UCSD-AML1 (cell line): ENCODE results near the gene GLTP.
"Not testable (repeated sequence)": the region's sequence is repeated elsewhere in the genome, so short reads cannot be mapped to it uniquely, and the experiment has no call there.

Experiments used
- DNase-seq: peaks from one replicate; lab custom pipeline; 2025; ENCODE audit not compliant: unreplicated experiment; lab: John Stamatoyannopoulos, UW

The GLTP gene

DNA sequence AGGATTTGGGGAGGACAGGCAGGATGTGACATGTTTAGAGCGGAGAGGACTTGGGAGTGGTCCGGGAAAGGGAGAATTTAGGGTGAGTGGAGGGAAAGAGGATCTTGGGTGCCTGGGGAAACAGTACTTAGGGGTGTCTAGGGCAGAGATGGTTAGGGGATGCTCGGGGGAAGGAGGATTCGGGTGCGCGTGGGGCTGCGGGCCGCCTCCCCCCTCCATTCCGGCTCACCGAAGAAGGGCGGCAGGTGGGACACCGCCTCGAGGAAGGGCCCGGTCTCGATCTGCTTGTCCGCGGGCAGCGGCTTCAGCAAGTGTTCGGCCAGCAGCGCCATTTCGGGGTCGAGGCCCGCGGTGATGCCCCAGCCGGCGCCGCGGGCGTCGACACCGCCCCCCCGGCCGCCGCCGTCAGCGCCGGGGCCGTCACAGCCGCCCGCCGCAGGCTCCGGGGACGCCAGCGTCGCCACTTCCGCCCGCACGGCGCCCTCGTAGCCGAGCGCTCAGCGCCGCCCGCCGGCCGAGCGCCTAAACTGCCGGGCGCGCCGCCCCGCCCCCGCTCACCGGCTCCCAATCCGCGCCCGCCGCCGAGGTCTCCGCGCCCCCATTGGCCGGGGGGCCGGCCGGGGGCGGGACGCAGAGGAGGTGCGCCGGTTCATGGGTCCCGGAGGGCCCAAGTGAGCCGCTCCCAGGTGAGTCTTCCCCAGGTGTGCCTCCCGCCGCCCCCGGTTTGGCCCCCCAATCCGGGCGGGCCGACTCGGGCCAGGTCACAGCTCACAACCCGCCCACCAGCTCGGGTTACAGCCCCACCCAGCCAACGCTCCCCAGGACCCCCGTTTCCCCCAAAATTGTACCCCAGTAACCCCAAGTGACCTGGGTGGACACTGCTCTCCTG, at the start of gene GLTP:
Gene GLTP (minus strand): TSS at position 499 of the 889 bp plus-strand sequence. CDS start 167 bp downstream, at position 332.
- DNase-seq: peak; percentile 94

- not testable (repeated sequence) for DNase-seq
These were observed 49.0 kb upstream of the GLTP start for GRCh38 chr12:109929326-109929725.

DNA sequence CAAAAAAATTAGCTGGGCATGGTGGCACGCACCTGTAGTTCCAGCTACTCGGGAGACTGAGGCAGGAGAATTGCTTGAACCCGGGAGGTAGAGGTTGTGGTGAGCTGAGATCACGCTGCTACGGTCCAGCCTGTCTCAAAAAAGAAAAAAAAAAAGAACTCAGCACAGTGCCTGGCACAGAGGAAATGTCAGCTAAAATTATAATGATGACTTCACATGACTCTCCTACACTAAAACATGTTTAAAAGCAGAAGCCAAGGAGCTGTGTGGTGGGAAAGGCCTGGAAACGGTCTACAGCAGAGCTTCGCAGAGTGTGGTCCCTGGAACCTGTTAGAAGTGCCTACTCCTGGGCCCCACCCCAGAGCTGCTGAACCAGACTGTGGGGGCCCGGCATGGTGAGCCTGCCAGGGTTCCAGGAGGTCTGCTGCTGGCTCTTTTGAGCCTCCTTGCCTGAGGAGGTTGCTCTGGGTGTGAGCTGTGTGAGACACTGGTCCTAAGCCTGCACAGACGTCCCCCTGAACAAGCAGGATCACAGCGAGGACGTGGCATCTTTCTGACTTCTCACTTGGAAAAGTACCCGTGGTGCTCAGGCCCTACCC, 47.8 kb upstream of the GLTP start:
- DNase-seq: no peak

DNA sequence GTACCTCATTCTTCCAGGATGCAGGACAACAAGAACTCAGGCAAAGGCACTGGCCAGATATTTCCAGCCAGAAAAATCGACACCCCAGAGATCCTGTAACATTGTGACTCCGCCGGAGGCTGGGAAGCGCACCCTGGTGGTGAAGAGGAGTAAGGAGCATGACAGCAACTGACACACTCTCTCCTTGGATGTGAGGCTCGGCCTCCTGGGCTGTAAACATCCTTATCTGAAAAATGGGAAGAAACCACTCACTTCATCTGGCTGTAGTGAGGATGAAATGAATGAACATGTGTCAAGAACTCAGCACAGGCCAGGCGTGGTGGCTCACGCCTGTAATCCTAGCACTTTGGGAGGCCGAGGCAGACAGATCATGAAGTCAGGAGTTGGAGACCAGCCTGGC, 47.3 kb upstream of the GLTP start:
- DNase-seq: peak; percentile 19

- DNase-seq: no peak
These were observed 46.3 kb upstream of the GLTP start for GRCh38 chr12:109926488-109927210.

DNA sequence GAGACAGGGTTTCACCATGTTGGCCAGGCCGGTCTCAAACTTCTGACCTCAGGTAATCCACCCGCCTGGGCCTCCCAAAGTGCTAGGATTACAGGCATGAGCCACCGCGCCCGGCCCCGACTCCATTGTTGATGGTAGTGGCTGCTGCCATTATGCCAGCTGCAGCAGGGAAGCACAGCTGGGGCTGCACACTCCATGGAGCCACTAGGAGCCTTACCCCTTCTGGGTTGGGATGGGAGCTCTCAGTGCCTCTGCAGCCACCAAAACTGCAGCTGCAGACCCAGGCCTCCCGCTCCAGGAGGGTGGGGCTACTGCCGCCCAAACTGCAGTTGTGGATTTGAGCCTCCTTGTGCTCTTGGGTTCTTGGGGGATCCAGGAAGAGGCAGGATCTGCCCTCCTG, 45.7 kb upstream of the GLTP start:
- DNase-seq: no peak

DNA sequence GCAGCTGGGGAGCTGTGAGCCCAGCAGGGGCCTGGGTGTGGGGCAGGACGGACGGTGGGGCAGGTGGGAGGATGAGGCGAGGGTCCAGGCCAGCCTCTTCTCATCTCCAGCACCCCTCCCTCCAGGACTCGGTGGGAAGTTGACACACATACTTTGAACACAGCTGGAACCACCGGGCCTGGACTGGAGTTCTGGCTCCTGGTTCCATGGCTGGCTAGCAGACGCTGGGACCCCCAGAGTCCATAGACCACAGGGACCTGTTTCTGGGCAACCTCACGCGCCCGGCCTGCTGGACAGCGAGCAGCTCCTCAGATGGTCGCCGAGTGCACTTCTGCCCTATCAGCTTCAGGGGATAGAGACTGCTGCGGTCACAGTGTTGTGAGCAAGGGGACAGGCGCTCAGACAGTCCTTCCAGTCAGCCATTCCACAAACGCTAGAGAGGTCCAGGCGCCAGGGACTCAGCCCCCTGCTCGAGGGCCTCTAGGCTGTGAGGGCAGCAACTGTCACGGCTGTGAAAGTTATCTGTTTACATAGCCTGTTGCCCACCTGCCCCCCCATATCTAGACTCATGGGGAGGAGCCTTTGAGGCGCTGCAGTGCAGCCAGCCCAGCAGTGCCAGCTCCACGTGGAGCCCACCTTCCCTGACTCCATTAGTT, 45.0 kb upstream of the GLTP start:
- DNase-seq: no peak

GRCh38 chr12:109923481-109924245, 43.3 kb upstream of the GLTP start:
- no peak for DNase-seq

- DNase-seq: no peak
These were observed 42.7 kb upstream of the GLTP start for GRCh38 chr12:109923038-109923437.

DNA sequence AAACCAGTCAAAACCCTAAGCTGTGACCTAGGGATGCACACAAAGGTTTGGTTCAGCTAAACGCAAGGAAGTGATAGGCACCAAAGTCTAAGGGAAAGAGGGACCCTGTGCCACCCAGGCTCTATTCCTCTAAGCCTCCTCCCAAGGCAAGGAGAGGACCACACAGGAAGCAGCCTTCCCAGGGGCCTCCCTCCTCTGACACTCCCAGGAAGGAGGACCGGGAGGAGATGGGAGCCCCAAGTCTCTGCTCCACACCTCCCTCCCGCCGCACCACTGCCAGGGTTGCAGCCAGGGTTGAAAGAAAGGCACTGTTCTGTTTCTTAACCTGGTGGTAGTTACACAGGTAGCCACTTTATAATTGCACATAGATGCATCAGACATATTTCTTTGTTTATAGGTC, 41.6 kb upstream of the GLTP start:
- DNase-seq: no peak

GRCh38 chr12:109920261-109920780, 40.0 kb upstream of the GLTP start:
- DNase-seq: no peak

DNA sequence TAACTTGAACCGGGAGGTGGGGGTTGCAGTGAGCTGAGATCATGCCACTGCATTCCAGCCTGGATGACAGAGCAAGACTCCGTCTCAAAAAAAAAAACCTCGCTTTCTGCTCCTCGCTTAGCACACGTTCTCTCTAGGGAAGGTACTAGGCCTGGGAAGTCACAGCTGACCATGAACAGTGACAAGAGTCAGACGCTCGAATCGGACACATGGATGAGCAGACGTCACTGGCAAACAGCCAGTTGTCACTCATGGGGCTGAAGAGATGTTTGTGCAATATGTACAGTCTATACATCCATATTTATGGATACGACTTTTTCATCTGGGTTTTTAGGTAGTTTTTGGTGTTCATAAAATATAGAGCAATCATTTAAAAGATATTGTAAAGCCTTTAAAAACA, 39.1 kb upstream of the GLTP start:
- no peak for DNase-seq

- no peak for DNase-seq
These were observed 35.7 kb upstream of the GLTP start for GRCh38 chr12:109916045-109916444.

- no peak for DNase-seq
These were observed 35.1 kb upstream of the GLTP start for GRCh38 chr12:109915171-109916040.

DNA sequence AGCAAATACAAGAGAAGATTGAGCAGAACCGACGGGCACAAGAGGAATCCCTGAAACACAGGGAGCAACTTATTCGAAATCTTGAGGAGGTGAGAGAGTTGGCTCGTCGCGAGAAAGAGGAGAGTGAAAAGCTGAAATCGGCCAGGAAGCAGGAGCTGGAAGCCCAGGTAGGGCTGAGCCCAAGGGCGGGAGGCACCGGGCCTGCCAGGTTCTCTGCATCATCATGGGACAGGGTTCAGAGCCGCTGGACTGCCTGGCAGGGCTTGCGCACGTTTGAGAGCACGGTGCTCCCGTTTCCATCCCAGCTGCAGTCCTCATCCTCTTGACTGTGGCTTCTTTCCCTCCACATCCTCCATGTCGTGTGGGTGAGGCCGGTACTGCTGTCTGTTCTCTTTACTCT, 34.1 kb upstream of the GLTP start:
- DNase-seq: no peak

- DNase-seq: no peak
These were observed 32.5 kb upstream of the GLTP start for GRCh38 chr12:109912855-109913321.

DNA sequence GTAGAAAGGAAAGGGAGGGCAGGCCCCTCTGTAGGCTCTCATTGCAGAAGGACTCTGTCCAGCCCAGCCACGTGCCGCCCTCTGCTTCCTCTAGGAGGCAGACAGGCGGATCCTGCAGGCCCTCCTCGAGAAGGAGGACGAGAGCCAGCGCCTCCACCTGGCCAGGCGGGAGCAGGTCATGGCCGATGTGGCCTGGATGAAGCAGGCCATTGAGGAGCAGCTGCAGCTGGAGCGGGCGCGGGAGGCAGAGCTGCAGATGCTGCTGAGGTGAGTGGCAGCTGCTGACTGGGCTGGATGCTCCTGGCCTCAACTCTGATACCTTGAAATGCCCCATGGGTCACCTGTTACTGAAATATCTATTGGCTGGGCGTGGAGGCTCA, 30.6 kb upstream of the GLTP start:
- DNase-seq: peak; percentile 32

DNA sequence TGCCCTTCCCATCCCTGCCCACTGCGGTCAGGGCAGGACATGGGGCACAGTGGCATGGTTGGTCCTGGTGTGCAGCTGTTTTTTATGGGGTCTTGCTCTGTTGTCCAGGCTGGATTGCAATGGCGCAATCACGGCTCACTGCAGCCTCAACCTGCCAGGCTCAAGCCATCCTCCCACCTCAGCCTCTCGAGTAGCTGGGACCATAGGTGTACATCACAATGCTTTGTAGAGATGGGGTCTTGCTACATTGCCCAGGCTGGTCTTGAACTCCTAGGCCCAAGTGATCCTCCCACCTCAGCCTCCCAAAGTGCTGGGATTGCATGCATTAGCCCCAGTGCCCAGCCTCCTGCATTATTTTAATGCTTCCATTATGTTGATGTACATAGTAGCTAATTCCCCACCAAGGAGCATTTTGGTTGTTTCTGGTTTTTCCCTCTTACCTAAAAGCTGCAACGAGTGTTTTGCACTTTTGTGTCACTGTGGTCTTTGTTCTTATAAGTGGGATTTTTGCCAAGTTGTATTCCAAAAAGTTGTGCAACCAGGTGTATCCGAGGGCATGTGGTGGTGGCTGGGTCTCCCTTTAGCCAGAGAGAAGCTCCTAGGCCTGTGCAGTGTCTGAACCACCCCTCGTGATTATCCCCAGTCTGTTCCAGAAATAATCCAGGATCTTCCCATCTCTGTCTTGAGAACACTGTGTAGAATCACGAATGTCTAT, 30.1 kb upstream of the GLTP start:
- no peak for DNase-seq

- no peak for DNase-seq
These were observed 25.0 kb upstream of the GLTP start for GRCh38 chr12:109905301-109905700.
